GM19468 (cell line): ENCODE measurements around the gene PMPCB.
"Not testable (repeated sequence)": the region's sequence is repeated elsewhere in the genome, so short reads cannot be mapped to it uniquely, and the experiment has no call there.

Experiments used
- ATAC-seq: cut with Tn5 transposase; IDR thresholded peaks from one replicate; pipeline ENCODE4 v1.9.1; 2021; ENCODE audit warnings: mild to moderate bottlenecking, moderate library complexity, moderate number of reproducible peaks; ENCODE audit not compliant: unreplicated experiment; ENCODE audit errors: extremely low read depth

Gene PMPCB

GRCh38 chr7:103296901-103297836, at the start of gene PMPCB:
TSS of gene PMPCB (plus strand) at chr7:103297435. CDS start at chr7:103297460, 25 bp downstream.
- peak; percentile 88 for ATAC-seq

- not testable (repeated sequence) for ATAC-seq
Measured at GRCh38 chr7:103253699-103254506, 43.3 kb upstream of the PMPCB start.

- not testable (repeated sequence) for ATAC-seq
Measured at GRCh38 chr7:103264054-103264453, 33.2 kb upstream of the PMPCB start.

- ATAC-seq, result not testable (repeated sequence)
Measured at GRCh38 chr7:103266229-103266628, 31.0 kb upstream of the PMPCB start.

- not testable (repeated sequence) for ATAC-seq
Measured at GRCh38 chr7:103273374-103273773, 23.9 kb upstream of the PMPCB start.

GRCh38 chr7:103274867-103275266, 22.4 kb upstream of the PMPCB start:
- ATAC-seq, result not testable (repeated sequence)

GRCh38 chr7:103278195-103278594, 19.0 kb upstream of the PMPCB start:
- not testable (repeated sequence) for ATAC-seq

- ATAC-seq, result not testable (repeated sequence)
Measured at GRCh38 chr7:103279636-103279962, 17.6 kb upstream of the PMPCB start.

- ATAC-seq, result peak; percentile 82
Measured at GRCh38 chr7:103279963-103280802, 17.1 kb upstream of the PMPCB start.

GRCh38 chr7:103280803-103281155, 16.5 kb upstream of the PMPCB start:
- ATAC-seq, result not testable (repeated sequence)

- not testable (repeated sequence) for ATAC-seq
Measured at GRCh38 chr7:103282802-103283427, 14.3 kb upstream of the PMPCB start.

GRCh38 chr7:103292122-103292521, 5.1 kb upstream of the PMPCB start:
- no peak for ATAC-seq

GRCh38 chr7:103293526-103293925, 3.7 kb upstream of the PMPCB start:
- no peak for ATAC-seq

- no peak for ATAC-seq
Measured at GRCh38 chr7:103297837-103298179, 573 bp downstream of the PMPCB start.

- ATAC-seq, result no peak
Measured at GRCh38 chr7:103299660-103300059, 2.4 kb downstream of the PMPCB start.

GRCh38 chr7:103301441-103301840, 4.2 kb downstream of the PMPCB start:
- ATAC-seq, result no peak

GRCh38 chr7:103307503-103308231, 10.4 kb downstream of the PMPCB start:
- no peak for ATAC-seq

GRCh38 chr7:103314852-103315251, 17.6 kb downstream of the PMPCB start:
- no peak for ATAC-seq

GRCh38 chr7:103316380-103316941, 19.2 kb downstream of the PMPCB start:
- no peak for ATAC-seq
